Measurements from ENCODE around the gene ZNF558. TPM values are rescaled to one million over a fixed set of nuclear protein-coding genes. Genes with fewer than 3 reads are reported as not detected.
"Not testable (repeated sequence)": the region's sequence is repeated elsewhere in the genome, so short reads cannot be mapped to it uniquely, and the experiment has no call there.

Gene ZNF558
- total and polyA plus RNA-seq, 4 donors, result 11.3 to 32.7 (median 18.1) TPM

DNA sequence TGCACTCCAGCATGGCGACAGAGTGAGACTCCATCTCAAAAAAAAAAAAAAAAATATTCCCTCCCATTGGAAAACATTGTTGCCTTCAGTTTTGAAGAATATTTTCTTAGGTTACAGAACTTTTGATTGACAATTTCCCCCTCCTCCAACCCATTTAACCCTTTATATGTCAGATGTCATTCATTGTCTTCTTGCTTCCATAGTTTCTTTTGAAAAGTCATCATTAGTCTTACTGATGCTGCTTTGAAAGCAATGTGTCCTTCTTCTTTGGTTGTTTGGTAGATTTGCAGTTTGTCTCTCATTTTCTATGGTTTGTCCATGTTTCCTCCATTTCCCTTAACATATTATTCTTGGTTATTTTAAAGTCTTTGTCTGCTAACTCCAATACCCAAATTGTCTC is 25.4 kb downstream of the ZNF558 start:
- H3K9me3 ChIP-seq (ENCODE audit: control insufficient read depth in 4 of 4, insufficient read depth in 3 of 4, low read length in 3 of 4), result peaks cover 35 to 71% (median 47%) of the 10 kb centered on the region in 4 donors
- no peak overlapping the region for H3K27ac ChIP-seq (ENCODE audit: low read depth in 1 of 2, low read length in 1 of 2)
- DNase-seq (peak in 1 of 3 donors; percentile 9), ATAC-seq (ENCODE audit: insufficient read depth, low FRiP score) (no peak)
- WGBS, 2 donors, result 100% methylated on average over 1 of the region's 1 CpG
- no peaks in the 10 kb centered on the region for H3K4me1 ChIP-seq (ENCODE audit: control insufficient read depth in 5 of 5, insufficient read depth in 5 of 5, low read length in 5 of 5)
- H3K36me3 ChIP-seq (ENCODE audit: control insufficient read depth in 4 of 4, insufficient read depth in 4 of 4, low read length in 4 of 4), result peaks cover 24 to 66% (median 56%) of the 10 kb centered on the region in 4 donors
- TF ChIP-seq, protein P1, sequence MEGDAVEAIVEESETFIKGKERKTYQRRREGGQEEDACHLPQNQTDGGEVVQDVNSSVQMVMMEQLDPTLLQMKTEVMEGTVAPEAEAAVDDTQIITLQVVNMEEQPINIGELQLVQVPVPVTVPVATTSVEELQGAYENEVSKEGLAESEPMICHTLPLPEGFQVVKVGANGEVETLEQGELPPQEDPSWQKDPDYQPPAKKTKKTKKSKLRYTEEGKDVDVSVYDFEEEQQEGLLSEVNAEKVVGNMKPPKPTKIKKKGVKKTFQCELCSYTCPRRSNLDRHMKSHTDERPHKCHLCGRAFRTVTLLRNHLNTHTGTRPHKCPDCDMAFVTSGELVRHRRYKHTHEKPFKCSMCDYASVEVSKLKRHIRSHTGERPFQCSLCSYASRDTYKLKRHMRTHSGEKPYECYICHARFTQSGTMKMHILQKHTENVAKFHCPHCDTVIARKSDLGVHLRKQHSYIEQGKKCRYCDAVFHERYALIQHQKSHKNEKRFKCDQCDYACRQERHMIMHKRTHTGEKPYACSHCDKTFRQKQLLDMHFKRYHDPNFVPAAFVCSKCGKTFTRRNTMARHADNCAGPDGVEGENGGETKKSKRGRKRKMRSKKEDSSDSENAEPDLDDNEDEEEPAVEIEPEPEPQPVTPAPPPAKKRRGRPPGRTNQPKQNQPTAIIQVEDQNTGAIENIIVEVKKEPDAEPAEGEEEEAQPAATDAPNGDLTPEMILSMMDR (IDR thresholded peaks at IDR 0.05; ENCODE audit: control extremely low read depth, extremely low read depth), result no peak
- no peak overlapping the region for H3K9ac ChIP-seq (ENCODE audit: insufficient read depth in 1 of 2, low read length in 2 of 2)
- no peaks in the 10 kb centered on the region for H3K27me3 ChIP-seq (ENCODE audit: control insufficient read depth in 3 of 3, insufficient read depth in 3 of 3, low read length in 2 of 3)
- H3K4me3 ChIP-seq, result no peak overlapping the region

DNA sequence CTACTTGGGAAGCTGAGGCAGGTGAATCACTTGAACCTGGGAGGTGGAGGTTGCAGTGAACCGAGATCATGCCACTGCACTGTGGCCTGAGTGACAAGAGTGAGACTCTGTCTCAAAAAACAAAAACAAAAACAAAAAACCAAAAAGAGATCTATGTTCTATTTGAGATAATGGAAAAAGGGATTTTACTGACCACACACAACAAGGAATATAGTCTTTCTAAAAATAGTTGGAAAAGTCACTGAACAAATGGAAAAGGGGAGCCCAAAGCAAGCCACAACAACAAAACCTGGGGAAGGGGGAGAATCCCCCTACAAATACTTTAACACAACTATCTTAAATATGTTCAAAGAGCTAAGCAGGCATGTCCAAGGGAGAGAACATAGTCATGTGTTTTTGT is 37.3 kb downstream of the ZNF558 start:
- TF ChIP-seq, protein P1 (IDR thresholded peaks at IDR 0.05; ENCODE audit: control extremely low read depth, extremely low read depth), result no peak
- 61 to 63% methylated on average over 1 of the region's 1 CpG for WGBS, 2 donors
- no peak for ATAC-seq (ENCODE audit: insufficient read depth, low FRiP score)
- DNase-seq, result no peak
- H3K27ac ChIP-seq (ENCODE audit: low read depth in 1 of 2, low read length in 1 of 2), result no peak overlapping the region
- H3K36me3 ChIP-seq (ENCODE audit: control insufficient read depth in 4 of 4, insufficient read depth in 4 of 4, low read length in 4 of 4), result no peaks in the 10 kb centered on the region
- H3K9me3 ChIP-seq (ENCODE audit: control insufficient read depth in 4 of 4, insufficient read depth in 3 of 4, low read length in 3 of 4), result peaks cover 0 to 19% (median 10%) of the 10 kb centered on the region in 4 donors
- no peak overlapping the region for H3K4me3 ChIP-seq
- H3K4me1 ChIP-seq (ENCODE audit: control insufficient read depth in 5 of 5, insufficient read depth in 5 of 5, low read length in 5 of 5), result no peaks in the 10 kb centered on the region
- H3K27me3 ChIP-seq (ENCODE audit: control insufficient read depth in 3 of 3, insufficient read depth in 3 of 3, low read length in 2 of 3), result no peaks in the 10 kb centered on the region
- H3K9ac ChIP-seq (ENCODE audit: insufficient read depth in 1 of 2, low read length in 2 of 2), result no peak overlapping the region

DNA sequence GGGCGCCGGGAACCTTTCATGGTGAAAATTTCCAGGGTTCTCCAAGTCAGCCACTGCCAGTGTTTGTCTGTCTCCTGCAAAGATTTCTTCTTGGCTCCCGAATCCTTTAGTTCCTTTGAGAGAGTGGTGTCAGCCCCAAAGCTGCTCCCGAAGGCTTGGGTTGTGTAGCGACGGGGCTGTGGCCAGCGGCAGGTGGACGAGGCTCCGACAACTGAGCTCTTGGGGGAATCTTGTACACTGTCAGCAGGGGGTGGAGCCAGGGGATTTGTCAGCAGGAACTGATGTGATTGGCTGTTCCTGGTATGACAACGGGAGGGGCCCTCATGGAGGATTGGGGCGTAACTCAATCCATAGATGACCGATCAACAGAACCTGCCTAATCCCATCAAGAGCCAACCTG is 58.5 kb downstream of the ZNF558 start:
- not testable (repeated sequence) for H3K27me3 ChIP-seq (ENCODE audit: control insufficient read depth in 3 of 3, insufficient read depth in 3 of 3, low read length in 2 of 3); H3K9ac ChIP-seq (ENCODE audit: insufficient read depth in 1 of 2, low read length in 2 of 2); DNase-seq; H3K4me1 ChIP-seq (ENCODE audit: control insufficient read depth in 5 of 5, insufficient read depth in 5 of 5, low read length in 5 of 5); H3K9me3 ChIP-seq (ENCODE audit: control insufficient read depth in 4 of 4, insufficient read depth in 3 of 4, low read length in 3 of 4); H3K36me3 ChIP-seq (ENCODE audit: control insufficient read depth in 4 of 4, insufficient read depth in 4 of 4, low read length in 4 of 4); H3K4me3 ChIP-seq; H3K27ac ChIP-seq (ENCODE audit: low read depth in 1 of 2, low read length in 1 of 2); ATAC-seq (ENCODE audit: insufficient read depth, low FRiP score)
- 94% methylated on average over 6 of the region's 12 CpGs; no CpG with 5 or more reads in 1 of the 2 donors for WGBS, 2 donors

DNA sequence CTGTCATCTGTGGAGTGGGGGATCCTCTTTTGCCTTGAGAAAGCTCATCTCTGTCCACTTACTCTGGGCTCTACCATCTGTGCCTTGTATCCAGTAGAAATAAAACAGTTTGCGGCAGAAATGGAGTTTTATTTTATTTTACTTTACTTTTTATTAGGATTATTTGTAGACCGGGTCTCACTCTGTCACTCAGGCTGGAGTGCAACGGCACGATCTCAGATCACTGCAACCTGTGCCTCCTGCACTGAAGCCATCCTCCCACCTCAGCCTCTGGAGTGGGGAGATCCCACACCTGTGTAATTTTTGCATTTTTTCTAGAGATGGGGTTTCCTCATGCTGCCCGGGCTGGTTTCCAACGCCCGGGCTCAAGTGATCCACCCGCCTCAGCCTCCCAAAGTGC is 62.8 kb downstream of the ZNF558 start:
- H3K4me1 ChIP-seq (ENCODE audit: control insufficient read depth in 5 of 5, insufficient read depth in 5 of 5, low read length in 5 of 5); H3K27ac ChIP-seq (ENCODE audit: low read depth in 1 of 2, low read length in 1 of 2); DNase-seq; H3K27me3 ChIP-seq (ENCODE audit: control insufficient read depth in 3 of 3, insufficient read depth in 3 of 3, low read length in 2 of 3); ATAC-seq (ENCODE audit: insufficient read depth, low FRiP score); H3K9me3 ChIP-seq (ENCODE audit: control insufficient read depth in 4 of 4, insufficient read depth in 3 of 4, low read length in 3 of 4); H3K36me3 ChIP-seq (ENCODE audit: control insufficient read depth in 4 of 4, insufficient read depth in 4 of 4, low read length in 4 of 4); H3K9ac ChIP-seq (ENCODE audit: insufficient read depth in 1 of 2, low read length in 2 of 2); H3K4me3 ChIP-seq: not testable (repeated sequence)
- WGBS, 2 donors, result 94 to 98% methylated on average over 3 of the region's 8 CpGs

DNA sequence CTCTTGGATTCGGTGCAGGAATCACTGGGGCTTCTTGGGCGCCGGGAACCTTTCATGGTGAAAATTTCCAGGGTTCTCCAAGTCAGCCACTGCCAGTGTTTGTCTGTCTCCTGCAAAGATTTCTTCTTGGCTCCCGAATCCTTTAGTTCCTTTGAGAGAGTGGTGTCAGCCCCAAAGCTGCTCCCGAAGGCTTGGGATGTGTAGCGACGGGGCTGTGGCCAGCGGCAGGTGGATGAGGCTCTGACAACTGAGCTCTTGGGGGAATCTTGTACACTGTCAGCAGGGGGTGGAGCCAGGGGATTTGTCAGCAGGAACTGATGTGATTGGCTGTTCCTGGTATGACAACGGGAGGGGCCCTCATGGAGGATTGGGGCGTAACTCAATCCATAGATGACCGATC is 64.8 kb downstream of the ZNF558 start:
- H3K27ac ChIP-seq (ENCODE audit: low read depth in 1 of 2, low read length in 1 of 2); H3K9me3 ChIP-seq (ENCODE audit: control insufficient read depth in 4 of 4, insufficient read depth in 3 of 4, low read length in 3 of 4); H3K4me1 ChIP-seq (ENCODE audit: control insufficient read depth in 5 of 5, insufficient read depth in 5 of 5, low read length in 5 of 5); ATAC-seq (ENCODE audit: insufficient read depth, low FRiP score); H3K36me3 ChIP-seq (ENCODE audit: control insufficient read depth in 4 of 4, insufficient read depth in 4 of 4, low read length in 4 of 4); H3K9ac ChIP-seq (ENCODE audit: insufficient read depth in 1 of 2, low read length in 2 of 2); DNase-seq; H3K4me3 ChIP-seq; H3K27me3 ChIP-seq (ENCODE audit: control insufficient read depth in 3 of 3, insufficient read depth in 3 of 3, low read length in 2 of 3): not testable (repeated sequence)
- WGBS, 2 donors, result 90% methylated on average over 5 of the region's 11 CpGs; no CpG with 5 or more reads in 1 of the 2 donors

Small RNA genes lying within 50 kb of the gene (small RNA-seq; reads per million reads assigned to genes)
- gene AC012616.1 (ENCODE audit: low replicate concordance), result not detected

Other genes starting within 250 kb of the ZNF558 start
- 10 to 100 TPM; 13.1 to 44.1 TPM for gene ADAMTS10, start 221.6 kb downstream of the ZNF558 start, total RNA-seq
- gene ADAMTS10, start 221.6 kb downstream of the ZNF558 start, polyA plus RNA-seq, result 10 to 100 TPM in 1 of 2 donors, 1 to 10 TPM in 1; 9.1 to 17.5 TPM
- gene NFILZ, start 201.7 kb downstream of the ZNF558 start, total RNA-seq, result not detected
- gene NFILZ, start 201.7 kb downstream of the ZNF558 start, polyA plus RNA-seq, result not detected
- gene ACTL9, start 133.5 kb downstream of the ZNF558 start, total RNA-seq, result not detected
- gene ACTL9, start 133.5 kb downstream of the ZNF558 start, polyA plus RNA-seq, result not detected
- gene OR2Z1, start 110.7 kb downstream of the ZNF558 start, total RNA-seq, result not detected
- gene OR2Z1, start 110.7 kb downstream of the ZNF558 start, polyA plus RNA-seq, result not detected
- not detected for gene MBD3L1, start 73 bp upstream of the ZNF558 start, total RNA-seq
- not detected for gene MBD3L1, start 73 bp upstream of the ZNF558 start, polyA plus RNA-seq
- gene MUC16, start 178.1 kb upstream of the ZNF558 start, total RNA-seq, result 1 to 10 TPM; 1.1 to 2.5 TPM
- gene MUC16, start 178.1 kb upstream of the ZNF558 start, polyA plus RNA-seq, result 1 to 10 TPM; 2.4 to 8.0 TPM